GM21360 (cell line): Measurements from ENCODE around the gene SSX2IP.
"Not testable (repeated sequence)": the region's sequence is repeated elsewhere in the genome, so short reads cannot be mapped to it uniquely, and the experiment has no call there.

Experiments
- ATAC-seq: cut with Tn5 transposase; IDR thresholded peaks from one replicate; pipeline ENCODE4 v1.9.1; 2021; ENCODE audit warnings: mild to moderate bottlenecking, moderate library complexity; ENCODE audit not compliant: unreplicated experiment

SSX2IP gene

GRCh38 chr1:84677415-84678099, 12.7 kb downstream of the SSX2IP start:
- no peak for ATAC-seq

- no peak for ATAC-seq
These were observed 14.6 kb downstream of the SSX2IP start for GRCh38 chr1:84675631-84676030.

GRCh38 chr1:84675106-84675505, 15.2 kb downstream of the SSX2IP start:
- no peak for ATAC-seq

GRCh38 chr1:84674705-84675104, 15.6 kb downstream of the SSX2IP start:
- no peak for ATAC-seq

- ATAC-seq = no peak
These were observed 16.2 kb downstream of the SSX2IP start for GRCh38 chr1:84674021-84674420.

- no peak for ATAC-seq
These were observed 18.0 kb downstream of the SSX2IP start for GRCh38 chr1:84672080-84672854.

GRCh38 chr1:84669831-84670230, 20.4 kb downstream of the SSX2IP start:
- no peak for ATAC-seq

GRCh38 chr1:84668185-84668584, 22.1 kb downstream of the SSX2IP start:
- ATAC-seq = no peak

- ATAC-seq = no peak
These were observed 24.5 kb downstream of the SSX2IP start for GRCh38 chr1:84665703-84666317.

- no peak for ATAC-seq
These were observed 37.1 kb downstream of the SSX2IP start for GRCh38 chr1:84653130-84653677.

GRCh38 chr1:84644472-84644871, 45.8 kb downstream of the SSX2IP start:
- no peak for ATAC-seq

GRCh38 chr1:84643183-84643582, 47.1 kb downstream of the SSX2IP start:
- no peak for ATAC-seq

- ATAC-seq = no peak
These were observed 47.5 kb downstream of the SSX2IP start for GRCh38 chr1:84642774-84643173.

- ATAC-seq = not testable (repeated sequence)
These were observed 50.5 kb downstream of the SSX2IP start for GRCh38 chr1:84639731-84640130.

- ATAC-seq = no peak
These were observed 54.8 kb downstream of the SSX2IP start for GRCh38 chr1:84635429-84635828.

- no peak for ATAC-seq
These were observed 55.6 kb downstream of the SSX2IP start for GRCh38 chr1:84634536-84635205.

- no peak for ATAC-seq
These were observed 57.4 kb downstream of the SSX2IP start for GRCh38 chr1:84632673-84633434.

- ATAC-seq = no peak
These were observed 58.1 kb downstream of the SSX2IP start for GRCh38 chr1:84632137-84632536.

GRCh38 chr1:84624876-84625275, 65.4 kb downstream of the SSX2IP start:
- ATAC-seq = no peak

- no peak for ATAC-seq
These were observed 68.7 kb downstream of the SSX2IP start for GRCh38 chr1:84621553-84621952.
